Endothelial cell of umbilical vein (primary cell): ENCODE measurements around the gene CSNK1A1. TPM values are rescaled to one million over a fixed set of nuclear protein-coding genes. Genes with fewer than 3 reads are reported as not detected.
"Not testable (repeated sequence)": the region's sequence is repeated elsewhere in the genome, so short reads cannot be mapped to it uniquely, and the experiment has no call there.

Experiments
- BruUV-seq: library from RNA; stranded (reverse); fragments of 400-500 nt; replicated peaks from 2 replicates; lab custom pipeline; 2021; lab: Mats Ljungman, UMichigan
- CTCF ChIA-PET: fragments of 300-600, 350-600 bp; sonication (Branson Sonifier 250); formaldehyde crosslinking; loops from one replicate; lab custom pipeline; 2021; ENCODE audit warnings: antibody characterized with exemption, inconsistent platforms; lab: Charles Lee
- POLR2A ChIA-PET: fragments of 300-600, 350-600 bp; sonication (Branson Sonifier 250); formaldehyde crosslinking; loops from one replicate; lab custom pipeline; 2021; ENCODE audit warnings: antibody characterized with exemption, inconsistent platforms; lab: Charles Lee
- DNase-seq: peaks from one replicate; pipeline ENCODE4 v3.0.0-alpha.2; 2011; ENCODE audit warnings: low read depth, low spot score
- FAIRE-seq: peaks from 2 replicates; lab custom pipeline; 2011; peaks lifted over from hg19 to GRCh38; lab: Jason Lieb, UNC
- H2AFZ ChIP-seq: 2 replicates; pipeline ENCODE4 v1.6.0; 2012; ENCODE audit warnings: low read depth, low read length, control low read depth, inconsistent platforms
- H3K27ac ChIP-seq: 2 replicates; pipeline ENCODE4 v1.5.1; 2011; ENCODE audit warnings: low read depth, mild to moderate bottlenecking, control low read depth, low read length, moderate library complexity; ENCODE audit not compliant: insufficient read depth
- H3K27me3 ChIP-seq, 2 experiments: 2 replicates each; pipeline versions ENCODE4 v1.6.0 to v1.6.1; 2011; ENCODE audit warnings: low read length in 2 of 2, mixed read lengths in 1 of 2; ENCODE audit not compliant: control insufficient read depth in 2 of 2, insufficient read depth in 2 of 2
- H3K36me3 ChIP-seq, 2 experiments: 2 replicates in 1 of 2; 3 replicates in 1 of 2; pipeline ENCODE4 v1.5.1; 2011; ENCODE audit warnings: low read length in 2 of 2, mild to moderate bottlenecking in 1 of 2, moderate library complexity in 1 of 2; ENCODE audit not compliant: control insufficient read depth in 2 of 2, insufficient read depth in 2 of 2; ENCODE audit errors: extremely low read depth in 1 of 2
- H3K4me1 ChIP-seq: 3 replicates; pipeline ENCODE4 v1.5.1; 2011; ENCODE audit warnings: mild to moderate bottlenecking, low read length; ENCODE audit not compliant: control insufficient read depth, insufficient read depth; ENCODE audit errors: extremely low read depth
- H3K4me2 ChIP-seq: 2 replicates; pipeline ENCODE4 v1.6.1; 2011; ENCODE audit warnings: low read length, control low read depth, mixed read lengths; ENCODE audit not compliant: insufficient read depth
- H3K4me3 ChIP-seq, 3 experiments: fragments of 200-600 bp in 1 of 3; sonication (generic), shearing (Covaris generic) in 1 of 3; replicated peaks in 1 of 3; 2 replicates each; pipeline ENCODE4 v1.5.1; 2011 to 2016; ENCODE audit warnings: control low read depth in 3 of 3, low read length in 3 of 3, mild to moderate bottlenecking in 2 of 3, inconsistent platforms in 1 of 3, low read depth in 1 of 3, moderate library complexity in 1 of 3; ENCODE audit not compliant: insufficient read depth in 1 of 3
- H3K79me2 ChIP-seq: 2 replicates; pipeline ENCODE4 v1.6.0; 2012; ENCODE audit warnings: low read length, inconsistent platforms; ENCODE audit not compliant: control insufficient read depth, insufficient read depth
- H3K9ac ChIP-seq: replicated peaks from 2 replicates; pipeline ENCODE3; 2011; ENCODE audit warnings: low read length, control low read depth; ENCODE audit not compliant: insufficient read depth; ENCODE audit errors: extremely low read depth
- H3K9me1 ChIP-seq: replicated peaks from 3 replicates; pipeline ENCODE4 v1.6.0; 2011; ENCODE audit warnings: mild to moderate bottlenecking, low read length; ENCODE audit not compliant: control insufficient read depth, insufficient read depth; ENCODE audit errors: extremely low read depth
- H3K9me3 ChIP-seq: replicated peaks from 2 replicates; pipeline ENCODE4 v1.5.1; 2012; ENCODE audit warnings: low read length, inconsistent platforms; ENCODE audit not compliant: control insufficient read depth, insufficient read depth
- H4K20me1 ChIP-seq: replicated peaks from 2 replicates; pipeline ENCODE3; 2011; ENCODE audit warnings: mild to moderate bottlenecking, low read length; ENCODE audit not compliant: control insufficient read depth, insufficient read depth; ENCODE audit errors: extremely low read depth
- EZH2 ChIP-seq: IDR thresholded peaks from 2 replicates; pipeline ENCODE4 v1.6.1; 2012; ENCODE audit warnings: borderline replicate concordance, low read depth, mild to moderate bottlenecking, moderate library complexity, low read length, inconsistent platforms; ENCODE audit not compliant: severe bottlenecking
- FOS ChIP-seq: IDR thresholded peaks from 2 replicates; pipeline ENCODE4 v1.6.1; 2011; ENCODE audit warnings: mild to moderate bottlenecking, low read length, moderate library complexity, borderline replicate concordance; ENCODE audit not compliant: insufficient read depth
- GATA2 ChIP-seq: IDR thresholded peaks from 2 replicates; pipeline ENCODE4 v1.7.0; 2011; ENCODE audit warnings: low read depth, mild to moderate bottlenecking, moderate library complexity, mixed read lengths, low read length; ENCODE audit not compliant: insufficient read length, insufficient read depth
- MYC ChIP-seq: IDR thresholded peaks from one replicate; pipeline ENCODE4 v1.6.1; 2011; ENCODE audit warnings: mild to moderate bottlenecking, low read depth, low read length
- POLR2AphosphoS5 ChIP-seq: IDR thresholded peaks from 2 replicates; pipeline ENCODE4 v1.6.1; 2012; ENCODE audit warnings: low read depth, mild to moderate bottlenecking, control low read depth, low read length, moderate library complexity; ENCODE audit not compliant: insufficient read depth
- dilution Hi-C: fragments of 300-500 bp; cut with MboI; formaldehyde crosslinking; loops from one replicate; pipeline ENCODE4 v1.15.0; 2019; ENCODE audit warnings: low sequenced_read_pairs; ENCODE audit not compliant: extremely low pct_ligation_motif_present
- intact Hi-C: fragments of 100-400 bp; cut with micrococcal nuclease; formaldehyde crosslinking; loops from one replicate; pipeline ENCODE4 v1.10.0; 2022
- polyA plus RNA-seq, 4 experiments: library from polyadenylated mRNA; depleted of rRNA in 3 of 4; stranded (reverse) in 3 of 4; unstranded in 1 of 4; fragments of >200 nt; gene quantifications; 2 replicates each; pipeline versions ENCODE4 v1.2.1 to v1.2.3, GENCODE V29; 2011 to 2012; ENCODE audit warnings: missing spikeins in 1 of 4
- total RNA-seq: library from RNA; stranded (reverse); gene quantifications from 2 replicates; pipeline ENCODE4 v1.2.3, GENCODE V29; 2021
- TF ChIP-seq, protein P1 (sequence below): IDR thresholded peaks from 2 replicates; pipeline ENCODE4 v1.6.1; 2011; ENCODE audit not compliant: insufficient read depth, insufficient read length

Gene CSNK1A1
- total and polyA plus RNA-seq, 2 donors (not counting 3 experiments of a cell fraction or from before 2014, with no cell fraction given), result 74.1 to 253 TPM

DNA sequence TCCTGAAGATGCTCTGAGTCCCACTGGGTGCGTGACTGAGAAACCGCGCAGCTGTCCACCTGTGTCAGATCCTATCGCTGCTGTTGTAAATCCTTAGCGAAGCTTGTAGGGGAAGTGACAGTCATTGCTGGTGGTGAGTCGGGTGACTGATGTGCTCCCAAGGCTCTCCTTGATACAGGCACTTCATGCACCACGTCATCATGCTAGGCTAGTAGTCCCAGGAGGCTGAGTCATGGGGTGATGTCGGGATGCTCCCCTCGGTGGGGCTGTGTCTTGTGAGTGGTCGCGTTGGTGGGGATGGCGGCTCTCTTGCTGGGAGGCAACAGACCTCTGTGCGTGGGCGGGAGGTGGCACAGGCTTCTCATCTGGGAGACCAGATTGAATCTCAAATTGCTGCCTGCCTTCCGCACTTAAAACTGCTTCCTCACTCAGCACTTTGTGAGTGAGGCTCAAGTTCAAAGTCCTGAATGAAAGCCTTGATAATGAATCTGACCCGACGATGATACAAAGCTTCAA is 84.7 kb downstream of the CSNK1A1 start:
- no peaks in the 10 kb centered on the region for H3K36me3 ChIP-seq
- POLR2A ChIA-PET, result no interaction called here
- dilution Hi-C loops, result no loop called here

DNA sequence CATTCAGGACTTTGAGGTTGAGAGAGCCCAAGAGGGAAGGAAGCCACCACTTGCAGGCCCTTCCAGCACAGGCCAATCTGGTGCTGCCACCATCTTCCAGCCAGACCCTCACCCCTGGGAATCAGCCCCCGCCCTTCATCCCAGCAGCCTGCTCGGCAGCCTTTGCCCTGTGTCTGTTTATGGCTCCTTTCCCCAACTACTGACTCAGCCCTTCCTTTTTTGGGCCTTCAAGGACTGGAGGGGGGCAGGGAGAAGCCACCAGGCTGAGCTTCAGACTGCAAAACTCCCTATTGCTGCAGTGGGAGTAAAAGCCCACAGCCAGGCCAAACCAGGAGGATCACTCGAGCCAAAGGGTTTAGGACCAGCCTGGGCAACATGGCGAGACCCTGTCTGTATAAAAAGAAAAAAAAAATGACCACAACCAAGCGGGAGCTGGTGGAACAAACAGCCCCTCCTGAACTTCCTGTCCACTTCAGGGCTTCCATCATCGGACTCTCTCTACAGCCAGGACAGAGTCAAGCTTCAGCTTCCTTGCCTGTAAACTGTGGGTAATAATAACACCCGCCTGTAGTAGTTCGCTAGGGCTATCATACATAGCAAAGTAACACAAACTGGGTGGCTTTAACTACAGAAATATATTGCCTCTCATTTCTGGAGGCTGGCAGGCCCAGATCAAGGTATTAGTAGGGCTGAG is 86.3 kb downstream of the CSNK1A1 start:
- TF ChIP-seq POLR2AphosphoS5 (no peak), MYC (no peak), FOS (peak; percentile 22), EZH2 (no peak)
- TF ChIP-seq, protein P1, sequence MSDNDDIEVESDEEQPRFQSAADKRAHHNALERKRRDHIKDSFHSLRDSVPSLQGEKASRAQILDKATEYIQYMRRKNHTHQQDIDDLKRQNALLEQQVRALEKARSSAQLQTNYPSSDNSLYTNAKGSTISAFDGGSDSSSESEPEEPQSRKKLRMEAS, result no peak
- dilution Hi-C loops (no loop called here), intact Hi-C loops (no loop called here)
- H3K9me3 ChIP-seq, result no peaks in the 10 kb centered on the region
- FAIRE-seq (peak; percentile 86), DNase-seq (peak; percentile 93)
- no peak overlapping the region for H3K4me2 ChIP-seq
- no TSS peak for BruUV-seq
- ChIA-PET CTCF (interaction anchor here (0.9 to 3.0 kb wide), 7 partner anchors 9 to 24 kb away, joined by 3 to 8 read pairs (median 6); no protein-coding TSS in a partner anchor), POLR2A (interaction anchor here (0.6 kb wide), 1 partner anchor 947 kb away, joined by 3 read pairs; no protein-coding TSS in a partner anchor)
- peak overlapping the region; percentile 17 for H3K9ac ChIP-seq
- peaks cover 20% of the 10 kb centered on the region for H3K4me1 ChIP-seq
- peak overlapping the region; percentile 39 for H3K27ac ChIP-seq
- no peaks in the 10 kb centered on the region for H3K36me3 ChIP-seq
- H2AFZ ChIP-seq, result peak overlapping the region; percentile 59
- H3K27me3 ChIP-seq, result no peaks in the 10 kb centered on the region
- H3K4me3 ChIP-seq, result no peak overlapping the region
- H4K20me1 ChIP-seq, result no peaks in the 10 kb centered on the region
- no peaks in the 10 kb centered on the region for H3K9me1 ChIP-seq
- no peaks in the 10 kb centered on the region for H3K79me2 ChIP-seq

More for the DNA sequence above, 84.7 kb downstream of the CSNK1A1 start:
- no peaks in the 10 kb centered on the region for H3K79me2 ChIP-seq
- no peaks in the 10 kb centered on the region for H3K27me3 ChIP-seq
- no peak for DNase-seq
- no peak overlapping the region for H3K4me2 ChIP-seq
- peak overlapping the region; percentile 49 for H2AFZ ChIP-seq
- H3K9me1 ChIP-seq, result no peaks in the 10 kb centered on the region
- TF ChIP-seq EZH2 (no peak), GATA2 (no peak)
- FAIRE-seq, result no peak
- H3K4me1 ChIP-seq, result peaks cover 23% of the 10 kb centered on the region
- H3K9ac ChIP-seq, result no peak overlapping the region
- H4K20me1 ChIP-seq, result no peaks in the 10 kb centered on the region
- CTCF ChIA-PET, result interaction anchor here (0.8 to 1.7 kb wide), 6 partner anchors 8 to 25 kb away, joined by 3 to 6 read pairs (median 4); no protein-coding TSS in a partner anchor
- no peaks in the 10 kb centered on the region for H3K9me3 ChIP-seq
- intact Hi-C loops, result no loop called here
- H3K4me3 ChIP-seq, result no peak overlapping the region
- no TSS peak for BruUV-seq
- H3K27ac ChIP-seq, result no peak overlapping the region

DNA sequence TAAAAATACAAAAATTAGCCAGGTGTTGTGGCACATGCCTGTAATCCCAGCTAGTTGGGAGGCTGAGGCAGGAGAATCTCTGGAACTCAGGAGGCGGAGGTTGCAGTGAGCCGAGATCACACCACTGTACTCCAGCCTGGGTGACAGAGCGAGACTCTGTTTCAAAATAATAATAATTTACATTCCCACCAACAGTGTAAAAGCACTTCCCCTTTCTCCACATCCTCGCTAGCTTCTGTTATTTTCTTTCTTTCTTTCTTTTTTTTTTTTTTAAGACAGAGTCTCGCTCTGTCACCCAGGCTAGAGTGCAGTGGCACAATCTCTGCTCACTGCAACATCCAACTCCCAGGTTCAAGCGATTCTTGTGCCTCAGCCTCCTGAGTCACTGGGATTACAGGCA is 89.3 kb downstream of the CSNK1A1 start:
- H3K4me2 ChIP-seq, H3K9me3 ChIP-seq, H4K20me1 ChIP-seq, H3K9me1 ChIP-seq, POLR2A ChIA-PET, H2AFZ ChIP-seq, H3K27me3 ChIP-seq, H3K4me3 ChIP-seq, CTCF ChIA-PET, dilution Hi-C loops, DNase-seq, intact Hi-C loops, BruUV-seq, H3K79me2 ChIP-seq, H3K9ac ChIP-seq, H3K36me3 ChIP-seq, FAIRE-seq, H3K27ac ChIP-seq: not testable (repeated sequence)
- H3K4me1 ChIP-seq, result peaks cover 20% of the 10 kb centered on the region
